Endothelial cell of umbilical vein (primary cell): ENCODE data around the gene CD48. TPM values are rescaled to one million over a fixed set of nuclear protein-coding genes. Genes with fewer than 3 reads are reported as not detected.

ENCODE experiments used
- BruUV-seq: library from RNA; stranded (reverse); fragments of 400-500 nt; replicated peaks from 2 replicates; lab custom pipeline; 2021; lab: Mats Ljungman, UMichigan
- CTCF ChIA-PET: fragments of 300-600, 350-600 bp; sonication (Branson Sonifier 250); formaldehyde crosslinking; loops from one replicate; lab custom pipeline; 2021; ENCODE audit warnings: antibody characterized with exemption, inconsistent platforms; lab: Charles Lee
- POLR2A ChIA-PET: fragments of 300-600, 350-600 bp; sonication (Branson Sonifier 250); formaldehyde crosslinking; loops from one replicate; lab custom pipeline; 2021; ENCODE audit warnings: antibody characterized with exemption, inconsistent platforms; lab: Charles Lee
- DNase-seq: peaks from one replicate; pipeline ENCODE4 v3.0.0-alpha.2; 2011; ENCODE audit warnings: low read depth, low spot score
- FAIRE-seq: peaks from 2 replicates; lab custom pipeline; 2011; peaks lifted over from hg19 to GRCh38; lab: Jason Lieb, UNC
- H2AFZ ChIP-seq: 2 replicates; pipeline ENCODE4 v1.6.0; 2012; ENCODE audit warnings: low read depth, low read length, control low read depth, inconsistent platforms
- H3K27ac ChIP-seq: 2 replicates; pipeline ENCODE4 v1.5.1; 2011; ENCODE audit warnings: low read depth, mild to moderate bottlenecking, control low read depth, low read length, moderate library complexity; ENCODE audit not compliant: insufficient read depth
- H3K27me3 ChIP-seq, 2 experiments: 2 replicates each; pipeline versions ENCODE4 v1.6.0 to v1.6.1; 2011; ENCODE audit warnings: low read length in 2 of 2, mixed read lengths in 1 of 2; ENCODE audit not compliant: control insufficient read depth in 2 of 2, insufficient read depth in 2 of 2
- H3K36me3 ChIP-seq, 2 experiments: 2 replicates in 1 of 2; 3 replicates in 1 of 2; pipeline ENCODE4 v1.5.1; 2011; ENCODE audit warnings: low read length in 2 of 2, mild to moderate bottlenecking in 1 of 2, moderate library complexity in 1 of 2; ENCODE audit not compliant: control insufficient read depth in 2 of 2, insufficient read depth in 2 of 2; ENCODE audit errors: extremely low read depth in 1 of 2
- H3K4me1 ChIP-seq: 3 replicates; pipeline ENCODE4 v1.5.1; 2011; ENCODE audit warnings: mild to moderate bottlenecking, low read length; ENCODE audit not compliant: control insufficient read depth, insufficient read depth; ENCODE audit errors: extremely low read depth
- H3K4me2 ChIP-seq: 2 replicates; pipeline ENCODE4 v1.6.1; 2011; ENCODE audit warnings: low read length, control low read depth, mixed read lengths; ENCODE audit not compliant: insufficient read depth
- H3K4me3 ChIP-seq, 3 experiments: fragments of 200-600 bp in 1 of 3; sonication (generic), shearing (Covaris generic) in 1 of 3; replicated peaks in 1 of 3; 2 replicates each; pipeline ENCODE4 v1.5.1; 2011 to 2016; ENCODE audit warnings: control low read depth in 3 of 3, low read length in 3 of 3, mild to moderate bottlenecking in 2 of 3, inconsistent platforms in 1 of 3, low read depth in 1 of 3, moderate library complexity in 1 of 3; ENCODE audit not compliant: insufficient read depth in 1 of 3
- H3K79me2 ChIP-seq: 2 replicates; pipeline ENCODE4 v1.6.0; 2012; ENCODE audit warnings: low read length, inconsistent platforms; ENCODE audit not compliant: control insufficient read depth, insufficient read depth
- H3K9ac ChIP-seq: replicated peaks from 2 replicates; pipeline ENCODE3; 2011; ENCODE audit warnings: low read length, control low read depth; ENCODE audit not compliant: insufficient read depth; ENCODE audit errors: extremely low read depth
- H3K9me1 ChIP-seq: replicated peaks from 3 replicates; pipeline ENCODE4 v1.6.0; 2011; ENCODE audit warnings: mild to moderate bottlenecking, low read length; ENCODE audit not compliant: control insufficient read depth, insufficient read depth; ENCODE audit errors: extremely low read depth
- H3K9me3 ChIP-seq: replicated peaks from 2 replicates; pipeline ENCODE4 v1.5.1; 2012; ENCODE audit warnings: low read length, inconsistent platforms; ENCODE audit not compliant: control insufficient read depth, insufficient read depth
- H4K20me1 ChIP-seq: replicated peaks from 2 replicates; pipeline ENCODE3; 2011; ENCODE audit warnings: mild to moderate bottlenecking, low read length; ENCODE audit not compliant: control insufficient read depth, insufficient read depth; ENCODE audit errors: extremely low read depth
- EZH2 ChIP-seq: IDR thresholded peaks from 2 replicates; pipeline ENCODE4 v1.6.1; 2012; ENCODE audit warnings: borderline replicate concordance, low read depth, mild to moderate bottlenecking, moderate library complexity, low read length, inconsistent platforms; ENCODE audit not compliant: severe bottlenecking
- FOS ChIP-seq: IDR thresholded peaks from 2 replicates; pipeline ENCODE4 v1.6.1; 2011; ENCODE audit warnings: mild to moderate bottlenecking, low read length, moderate library complexity, borderline replicate concordance; ENCODE audit not compliant: insufficient read depth
- GATA2 ChIP-seq: IDR thresholded peaks from 2 replicates; pipeline ENCODE4 v1.7.0; 2011; ENCODE audit warnings: low read depth, mild to moderate bottlenecking, moderate library complexity, mixed read lengths, low read length; ENCODE audit not compliant: insufficient read length, insufficient read depth
- JUN ChIP-seq: IDR thresholded peaks from 2 replicates; pipeline ENCODE4 v1.6.1; 2011; ENCODE audit warnings: borderline replicate concordance, low read depth; ENCODE audit not compliant: insufficient read length, insufficient read depth
- MYC ChIP-seq: IDR thresholded peaks from one replicate; pipeline ENCODE4 v1.6.1; 2011; ENCODE audit warnings: mild to moderate bottlenecking, low read depth, low read length
- POLR2A ChIP-seq: IDR thresholded peaks from 2 replicates; pipeline ENCODE4 v1.6.1; 2012; ENCODE audit warnings: low read depth, mild to moderate bottlenecking, control low read depth, low read length
- POLR2AphosphoS5 ChIP-seq: IDR thresholded peaks from 2 replicates; pipeline ENCODE4 v1.6.1; 2012; ENCODE audit warnings: low read depth, mild to moderate bottlenecking, control low read depth, low read length, moderate library complexity; ENCODE audit not compliant: insufficient read depth
- dilution Hi-C: fragments of 300-500 bp; cut with MboI; formaldehyde crosslinking; loops from one replicate; pipeline ENCODE4 v1.15.0; 2019; ENCODE audit warnings: low sequenced_read_pairs; ENCODE audit not compliant: extremely low pct_ligation_motif_present
- intact Hi-C: fragments of 100-400 bp; cut with micrococcal nuclease; formaldehyde crosslinking; loops from one replicate; pipeline ENCODE4 v1.10.0; 2022
- polyA plus RNA-seq, 4 experiments: library from polyadenylated mRNA; depleted of rRNA in 3 of 4; stranded (reverse) in 3 of 4; unstranded in 1 of 4; fragments of >200 nt; gene quantifications; 2 replicates each; pipeline versions ENCODE4 v1.2.1 to v1.2.3, GENCODE V29; 2011 to 2012; ENCODE audit warnings: missing spikeins in 1 of 4
- total RNA-seq: library from RNA; stranded (reverse); gene quantifications from 2 replicates; pipeline ENCODE4 v1.2.3, GENCODE V29; 2021
- TF ChIP-seq, protein P1 (sequence below): IDR thresholded peaks from 2 replicates; pipeline ENCODE4 v1.6.1; 2011; ENCODE audit not compliant: insufficient read depth, insufficient read length
- TF ChIP-seq, protein P2 (sequence below), 2 donors: IDR thresholded peaks; 1 replicate in 1 of 2; 2 replicates in 1 of 2; pipeline ENCODE4 v1.5.1; 2011; ENCODE audit warnings: low read length in 2 of 2, mild to moderate bottlenecking in 2 of 2, moderate library complexity in 2 of 2, control low read depth in 1 of 2, inconsistent platforms in 1 of 2, low read depth in 1 of 2; ENCODE audit not compliant: insufficient read depth in 1 of 2; ENCODE audit errors: extremely low read depth in 1 of 2

The CD48 gene
- total and polyA plus RNA-seq, 2 donors (not counting 3 experiments of a cell fraction or from before 2014, with no cell fraction given), result not detected

DNA sequence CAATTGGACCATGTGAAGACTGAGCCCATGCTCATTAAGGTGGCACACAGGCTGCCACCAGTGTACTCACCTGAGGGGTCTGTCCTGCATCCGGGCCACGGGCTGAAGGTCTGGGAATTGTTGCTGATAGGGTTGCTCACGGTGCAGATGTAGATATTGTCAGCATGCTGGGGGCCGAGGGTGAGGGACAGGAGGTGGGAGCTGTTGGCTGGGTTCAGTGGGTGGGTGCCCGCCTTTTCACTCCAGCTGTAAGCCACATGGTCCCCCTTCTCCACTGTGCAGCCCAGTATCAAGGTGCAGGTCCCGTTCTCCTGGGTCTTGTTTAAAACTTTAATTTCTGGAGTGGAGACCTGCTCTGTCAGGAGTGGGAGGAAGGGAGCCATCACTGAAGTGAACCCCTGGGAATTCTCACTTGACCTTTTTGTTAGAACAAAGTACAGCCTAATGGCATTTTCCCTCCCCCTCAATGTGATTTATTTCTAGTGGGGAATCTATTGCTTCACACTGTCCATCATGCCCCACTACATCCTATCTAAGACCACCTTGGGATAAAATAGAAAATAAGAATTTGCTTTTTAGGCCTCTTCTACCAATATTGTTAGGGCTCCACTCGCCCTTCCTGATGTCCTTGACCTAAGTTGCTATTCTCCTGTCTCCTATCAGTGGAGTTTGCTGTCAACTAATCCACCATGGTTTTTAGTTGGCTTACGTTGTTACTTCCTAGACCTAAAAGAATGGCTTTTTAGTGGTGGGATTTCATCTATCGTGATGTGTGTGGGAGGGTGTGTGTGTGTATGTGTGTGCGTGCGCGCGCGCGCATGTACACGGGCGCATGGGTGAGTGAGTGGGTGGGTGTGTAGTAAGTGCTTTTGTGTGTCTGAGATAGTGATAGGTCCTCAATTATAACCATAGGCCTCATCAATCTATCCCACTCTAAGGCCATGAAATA lies 76.8 kb downstream of the CD48 start:
- FAIRE-seq, result no peak
- Histone ChIP-seq H3K4me1 (peaks cover 8% of the 10 kb centered on the region), H3K9me1 (no peaks in the 10 kb centered on the region), H2AFZ (no peak overlapping the region), H4K20me1 (no peaks in the 10 kb centered on the region), H3K27me3 (no peaks in the 10 kb centered on the region), H3K9me3 (no peaks in the 10 kb centered on the region), H3K36me3 (no peaks in the 10 kb centered on the region), H3K27ac (no peak overlapping the region), H3K79me2 (no peaks in the 10 kb centered on the region), H3K4me2 (no peak overlapping the region), H3K9ac (no peak overlapping the region), H3K4me3 (no peak overlapping the region)
- dilution Hi-C loops, result no loop called here
- intact Hi-C loops, result no loop called here
- TF ChIP-seq FOS, result no peak
- TF ChIP-seq POLR2AphosphoS5, result no peak
- no peak for TF ChIP-seq JUN
- TF ChIP-seq POLR2A, result no peak
- TF ChIP-seq GATA2, result no peak
- no peak for TF ChIP-seq MYC
- TF ChIP-seq, protein P1, sequence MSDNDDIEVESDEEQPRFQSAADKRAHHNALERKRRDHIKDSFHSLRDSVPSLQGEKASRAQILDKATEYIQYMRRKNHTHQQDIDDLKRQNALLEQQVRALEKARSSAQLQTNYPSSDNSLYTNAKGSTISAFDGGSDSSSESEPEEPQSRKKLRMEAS, result no peak
- TF ChIP-seq, protein P2, sequence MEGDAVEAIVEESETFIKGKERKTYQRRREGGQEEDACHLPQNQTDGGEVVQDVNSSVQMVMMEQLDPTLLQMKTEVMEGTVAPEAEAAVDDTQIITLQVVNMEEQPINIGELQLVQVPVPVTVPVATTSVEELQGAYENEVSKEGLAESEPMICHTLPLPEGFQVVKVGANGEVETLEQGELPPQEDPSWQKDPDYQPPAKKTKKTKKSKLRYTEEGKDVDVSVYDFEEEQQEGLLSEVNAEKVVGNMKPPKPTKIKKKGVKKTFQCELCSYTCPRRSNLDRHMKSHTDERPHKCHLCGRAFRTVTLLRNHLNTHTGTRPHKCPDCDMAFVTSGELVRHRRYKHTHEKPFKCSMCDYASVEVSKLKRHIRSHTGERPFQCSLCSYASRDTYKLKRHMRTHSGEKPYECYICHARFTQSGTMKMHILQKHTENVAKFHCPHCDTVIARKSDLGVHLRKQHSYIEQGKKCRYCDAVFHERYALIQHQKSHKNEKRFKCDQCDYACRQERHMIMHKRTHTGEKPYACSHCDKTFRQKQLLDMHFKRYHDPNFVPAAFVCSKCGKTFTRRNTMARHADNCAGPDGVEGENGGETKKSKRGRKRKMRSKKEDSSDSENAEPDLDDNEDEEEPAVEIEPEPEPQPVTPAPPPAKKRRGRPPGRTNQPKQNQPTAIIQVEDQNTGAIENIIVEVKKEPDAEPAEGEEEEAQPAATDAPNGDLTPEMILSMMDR (IDR thresholded peaks at IDR 0.05; ENCODE audit: extremely low read depth in 1 of 2, insufficient read depth in 1 of 2, low read depth in 1 of 2, low read length in 2 of 2), result no peak
- no peak for TF ChIP-seq EZH2
- CTCF ChIA-PET, result no interaction called here
- POLR2A ChIA-PET, result no interaction called here
- no peak for DNase-seq
- BruUV-seq, result no TSS peak
